Stomach (tissue), 9 donors: Measurements from ENCODE around the gene RYR1. TPM values are rescaled to one million over a fixed set of nuclear protein-coding genes. Genes with fewer than 3 reads are reported as not detected.
"Not testable (repeated sequence)": the region's sequence is repeated elsewhere in the genome, so short reads cannot be mapped to it uniquely, and the experiment has no call there.

Experiments
- DNase-seq, 2 donors: peaks; one replicate each; pipeline versions ENCODE4 v3.0.0 to v3.0.0-alpha.2; 2013 to 2019
- H3K27ac ChIP-seq, 5 donors: fragments of 200-600 bp in 4 of 5; sonication (generic) in 4 of 5; one replicate each; pipeline ENCODE4 v1.5.1; 2013 to 2019; ENCODE audit warnings: mild to moderate bottlenecking in 1 of 5, moderate library complexity in 1 of 5
- H3K27me3 ChIP-seq, 3 donors: fragments of 200-600 bp; sonication (generic); one replicate each; pipeline ENCODE4 v1.5.1; 2017 to 2019; ENCODE audit warnings: mixed run types in 1 of 3
- H3K36me3 ChIP-seq, 4 donors: fragments of 200-600 bp; sonication (generic); 1 replicate in 3 of 4; 2 replicates in 1 of 4; pipeline ENCODE4 v1.5.1; 2016 to 2019
- H3K4me1 ChIP-seq, 4 donors: fragments of 200-600 bp; sonication (generic); one replicate each; pipeline ENCODE4 v1.5.1; 2016 to 2019
- H3K4me3 ChIP-seq, 4 donors: fragments of 200-600 bp; sonication (generic) in 3 of 4; one replicate each; pipeline ENCODE4 v1.5.1; 2016 to 2019; ENCODE audit warnings: mild to moderate bottlenecking in 1 of 4
- H3K9me3 ChIP-seq, 4 donors: fragments of 200-600 bp; sonication (generic); one replicate each; pipeline ENCODE4 v1.5.1; 2016 to 2019
- EP300 ChIP-seq: sonication (generic); formaldehyde crosslinking; IDR thresholded peaks from one replicate; pipeline ENCODE4 v1.6.1; 2017; ENCODE audit warnings: antibody characterized with exemption
- POLR2A ChIP-seq, 4 donors: fragments of 450-650 bp; IDR thresholded peaks; one replicate each; pipeline ENCODE4 v1.6.1; 2016; ENCODE audit warnings: antibody characterized with exemption in 4 of 4, control low read depth in 2 of 4, mild to moderate bottlenecking in 1 of 4, moderate library complexity in 1 of 4
- POLR2AphosphoS5 ChIP-seq, 3 donors: sonication (generic); formaldehyde crosslinking; IDR thresholded peaks; one replicate each; pipeline ENCODE4 v1.6.1; 2016; ENCODE audit warnings: antibody characterized with exemption in 3 of 3
- WGBS, 5 donors: extraction: QIAGEN DNeasy Blood & Tissue Kit in 3 of 5; methylation state at CpG; one replicate each; pipeline versions ENCODE4 v1.1.5 to v1.1.7; 2013 to 2018; 5-methylcytosine and 5-hydroxymethylcytosine counted together
- intact Hi-C: fragments of 100-400 bp; cut with DNase I; formaldehyde crosslinking; loops from one replicate; pipeline ENCODE4 v1.15.1; 2023; ENCODE audit warnings: low total_unique reads
- polyA plus RNA-seq, 3 donors: library from polyadenylated mRNA; stranded (reverse); fragments of 200-250 nt; gene quantifications; one replicate each; pipeline ENCODE4 v1.2.3, GENCODE V29; 2013
- total RNA-seq, 5 donors: library from RNA; depleted of rRNA; stranded (reverse); fragments of >200 nt; gene quantifications; one replicate each; pipeline versions ENCODE4 v1.1.0 to v1.2.3, GENCODE V29; 2014 to 2016
- TF ChIP-seq, protein P1 (sequence below), 7 experiments: fragments of 450-650 bp in 4 of 7; fragments of 200-600 bp in 3 of 7; sonication (generic) in 3 of 7; IDR thresholded peaks; one replicate each; pipeline ENCODE4 v1.5.1; 2016 to 2019; ENCODE audit warnings: antibody characterized with exemption in 7 of 7, control low read depth in 2 of 7, mild to moderate bottlenecking in 1 of 7
- donor health status: healthy with polysubstance abuse.
- donor health status: Bipolar disorder and iron deficiency.
- donor health status: healthy.

The RYR1 gene
- total and polyA plus RNA-seq, 8 donors, result under 0.01 to 10.7 (median 1.2) TPM

DNA sequence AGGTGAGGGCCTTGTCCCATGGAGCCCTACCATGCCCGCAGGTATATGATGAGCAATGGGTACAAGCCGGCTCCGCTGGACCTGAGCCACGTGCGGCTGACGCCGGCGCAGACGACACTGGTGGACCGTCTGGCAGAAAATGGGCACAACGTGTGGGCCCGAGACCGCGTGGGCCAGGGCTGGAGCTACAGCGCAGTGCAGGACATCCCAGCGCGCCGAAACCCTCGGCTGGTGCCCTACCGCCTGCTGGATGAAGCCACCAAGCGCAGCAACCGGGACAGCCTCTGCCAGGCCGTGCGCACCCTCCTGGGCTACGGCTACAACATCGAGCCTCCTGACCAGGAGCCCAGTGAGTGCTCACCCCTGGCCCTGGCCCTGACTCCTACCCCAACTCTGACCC, 32.6 kb downstream of the RYR1 start:
- TF ChIP-seq POLR2A (IDR thresholded peaks at IDR 0.05) (no peak), EP300 (no peak), POLR2AphosphoS5 (IDR thresholded peaks at IDR 0.05) (no peak)
- TF ChIP-seq, protein P1, sequence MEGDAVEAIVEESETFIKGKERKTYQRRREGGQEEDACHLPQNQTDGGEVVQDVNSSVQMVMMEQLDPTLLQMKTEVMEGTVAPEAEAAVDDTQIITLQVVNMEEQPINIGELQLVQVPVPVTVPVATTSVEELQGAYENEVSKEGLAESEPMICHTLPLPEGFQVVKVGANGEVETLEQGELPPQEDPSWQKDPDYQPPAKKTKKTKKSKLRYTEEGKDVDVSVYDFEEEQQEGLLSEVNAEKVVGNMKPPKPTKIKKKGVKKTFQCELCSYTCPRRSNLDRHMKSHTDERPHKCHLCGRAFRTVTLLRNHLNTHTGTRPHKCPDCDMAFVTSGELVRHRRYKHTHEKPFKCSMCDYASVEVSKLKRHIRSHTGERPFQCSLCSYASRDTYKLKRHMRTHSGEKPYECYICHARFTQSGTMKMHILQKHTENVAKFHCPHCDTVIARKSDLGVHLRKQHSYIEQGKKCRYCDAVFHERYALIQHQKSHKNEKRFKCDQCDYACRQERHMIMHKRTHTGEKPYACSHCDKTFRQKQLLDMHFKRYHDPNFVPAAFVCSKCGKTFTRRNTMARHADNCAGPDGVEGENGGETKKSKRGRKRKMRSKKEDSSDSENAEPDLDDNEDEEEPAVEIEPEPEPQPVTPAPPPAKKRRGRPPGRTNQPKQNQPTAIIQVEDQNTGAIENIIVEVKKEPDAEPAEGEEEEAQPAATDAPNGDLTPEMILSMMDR (IDR thresholded peaks at IDR 0.05), result no peak
- WGBS, 5 donors, result 92 to 94% (median 93%) methylated on average over 25 to 26 of the region's 26 CpGs
- H3K27me3 ChIP-seq, result peaks cover 0 to 40% (median 0%) of the 10 kb centered on the region in 3 donors

DNA sequence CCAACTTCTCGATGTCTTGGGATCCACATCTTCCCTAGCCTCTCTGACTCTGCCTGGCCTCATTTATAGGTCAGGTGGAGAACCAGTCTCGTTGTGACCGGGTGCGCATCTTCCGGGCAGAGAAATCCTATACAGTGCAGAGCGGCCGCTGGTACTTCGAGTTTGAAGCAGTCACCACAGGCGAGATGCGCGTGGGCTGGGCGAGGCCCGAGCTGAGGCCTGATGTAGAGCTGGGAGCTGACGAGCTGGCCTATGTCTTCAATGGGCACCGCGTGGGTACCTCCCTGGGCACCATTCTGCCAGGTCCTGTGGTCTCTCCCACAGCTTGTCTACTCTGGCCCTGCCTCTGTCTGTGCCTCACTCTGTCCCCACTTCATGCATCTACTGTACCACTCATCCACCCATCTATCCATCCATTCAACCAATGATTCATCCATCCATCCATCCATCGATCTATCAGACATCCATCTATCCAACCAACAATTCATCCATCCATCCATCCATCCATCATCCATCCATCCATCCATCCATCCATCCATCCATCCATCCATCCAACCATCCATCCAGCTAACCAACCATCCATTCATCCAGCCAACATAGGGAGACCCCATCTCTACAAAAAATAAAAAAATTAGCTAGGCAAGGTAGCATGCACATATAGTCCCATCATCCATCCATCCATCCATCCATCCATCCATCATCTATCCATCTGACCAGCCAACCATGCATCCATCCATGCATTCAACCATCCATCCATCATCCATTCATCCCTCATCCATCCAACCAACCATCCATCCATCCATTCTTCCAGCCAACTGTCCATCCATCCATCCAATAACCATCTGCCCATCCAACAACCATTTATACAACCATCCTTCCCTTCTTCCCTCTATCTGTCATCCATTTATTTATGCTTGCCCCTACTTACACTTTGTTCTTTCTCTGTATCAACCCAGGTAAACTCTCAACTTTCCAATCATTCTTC, 34.3 kb downstream of the RYR1 start:
- Histone ChIP-seq H3K4me3 (no peak overlapping the region), H3K27me3 (peaks cover 0 to 44% (median 0%) of the 10 kb centered on the region in 3 donors), H3K4me1 (no peaks in the 10 kb centered on the region), H3K9me3 (peaks cover 0 to 5% (median 0%) of the 10 kb centered on the region in 4 donors), H3K27ac (no peak overlapping the region), H3K36me3 (no peaks in the 10 kb centered on the region)
- TF ChIP-seq EP300 (no peak), POLR2A (IDR thresholded peaks at IDR 0.05) (no peak), POLR2AphosphoS5 (IDR thresholded peaks at IDR 0.05) (no peak)
- TF ChIP-seq, protein P1 (IDR thresholded peaks at IDR 0.05), result no peak
- WGBS, 5 donors, result 88 to 93% (median 93%) methylated on average over 17 of the region's 17 CpGs
- no peak for DNase-seq
- intact Hi-C loops, result no loop called here

More for the DNA sequence above, 32.6 kb downstream of the RYR1 start:
- intact Hi-C loops, result no loop called here
- Histone ChIP-seq H3K27ac (no peak overlapping the region), H3K36me3 (no peaks in the 10 kb centered on the region), H3K4me3 (no peak overlapping the region), H3K4me1 (no peaks in the 10 kb centered on the region), H3K9me3 (peaks cover 0 to 5% (median 0%) of the 10 kb centered on the region in 4 donors)
- no peak for DNase-seq

DNA sequence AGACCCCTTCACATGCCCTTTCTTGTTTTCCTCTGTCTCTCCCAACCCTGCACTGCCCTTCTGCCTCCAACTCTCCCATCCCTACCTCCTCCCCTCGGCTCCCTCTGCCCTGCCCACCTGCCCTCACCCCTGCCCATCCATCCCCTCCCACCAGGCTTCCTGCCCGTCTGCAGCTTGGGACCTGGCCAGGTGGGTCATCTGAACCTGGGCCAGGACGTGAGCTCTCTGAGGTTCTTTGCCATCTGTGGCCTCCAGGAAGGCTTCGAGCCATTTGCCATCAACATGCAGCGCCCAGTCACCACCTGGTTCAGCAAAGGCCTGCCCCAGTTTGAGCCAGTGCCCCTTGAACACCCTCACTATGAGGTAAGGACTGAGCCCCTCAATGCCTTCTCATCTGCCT, 35.7 kb downstream of the RYR1 start:
- Histone ChIP-seq H3K27ac (no peak overlapping the region), H3K4me1 (no peaks in the 10 kb centered on the region), H3K4me3 (no peak overlapping the region), H3K9me3 (peaks cover 0 to 5% (median 0%) of the 10 kb centered on the region in 4 donors), H3K27me3 (peaks cover 0 to 45% (median 0%) of the 10 kb centered on the region in 3 donors), H3K36me3 (peaks cover 0 to 3% (median 0%) of the 10 kb centered on the region in 4 donors)
- intact Hi-C loops, result no loop called here
- WGBS, 5 donors, result 51 to 66% (median 58%) methylated on average over 5 of the region's 5 CpGs
- TF ChIP-seq POLR2AphosphoS5 (IDR thresholded peaks at IDR 0.05) (no peak), EP300 (no peak), POLR2A (IDR thresholded peaks at IDR 0.05) (no peak)
- TF ChIP-seq, protein P1 (IDR thresholded peaks at IDR 0.05), result no peak
- DNase-seq, result no peak

DNA sequence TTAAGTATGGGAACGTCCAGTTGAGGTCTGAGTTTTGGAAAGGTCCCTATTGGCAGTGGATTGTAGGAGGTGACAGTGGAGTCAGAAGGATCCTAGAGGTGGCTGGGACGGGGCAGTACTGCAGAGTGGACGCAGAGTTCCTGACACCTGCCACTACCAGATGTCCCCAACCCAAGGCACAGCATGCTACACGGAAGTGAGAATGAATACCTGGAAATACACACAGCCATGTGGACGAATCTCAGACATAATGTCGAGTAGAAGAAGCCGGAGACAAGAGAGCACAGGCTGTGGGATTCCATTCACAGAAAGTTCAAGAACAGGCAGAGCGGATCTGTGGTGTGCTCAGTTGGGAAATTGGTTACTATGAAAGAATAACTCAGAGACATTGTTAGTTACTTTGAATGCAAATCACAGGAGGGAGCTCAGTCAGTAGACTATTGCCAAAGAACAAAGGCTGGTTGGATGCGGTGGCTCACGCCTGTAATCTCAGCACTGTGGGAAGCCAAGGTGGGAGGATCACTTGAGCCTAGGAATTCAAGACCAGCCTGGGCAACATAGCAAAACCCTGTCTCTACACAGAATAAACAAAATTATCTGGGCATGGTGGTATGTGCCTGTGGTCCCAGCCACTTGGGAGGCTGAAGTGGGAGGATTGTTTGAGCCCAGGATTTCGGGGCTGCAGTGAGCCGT, 37.4 kb downstream of the RYR1 start:
- peaks cover 0 to 3% (median 0%) of the 10 kb centered on the region in 4 donors for H3K36me3 ChIP-seq
- intact Hi-C loops, result no loop called here
- TF ChIP-seq, protein P1 (IDR thresholded peaks at IDR 0.05), result no peak
- no peak for TF ChIP-seq POLR2A (IDR thresholded peaks at IDR 0.05)
- TF ChIP-seq EP300, result no peak
- no peak for TF ChIP-seq POLR2AphosphoS5 (IDR thresholded peaks at IDR 0.05)
- 71 to 79% (median 75%) methylated on average over 12 of the region's 12 CpGs for WGBS, 5 donors
- H3K4me3 ChIP-seq, result no peak overlapping the region
- H3K4me1 ChIP-seq, result no peaks in the 10 kb centered on the region
- H3K27ac ChIP-seq, result no peak overlapping the region
- H3K27me3 ChIP-seq, result peaks cover 0 to 50% (median 5%) of the 10 kb centered on the region in 3 donors
- no peak for DNase-seq
- H3K9me3 ChIP-seq, result peaks cover 0 to 3% (median 0%) of the 10 kb centered on the region in 4 donors

DNA sequence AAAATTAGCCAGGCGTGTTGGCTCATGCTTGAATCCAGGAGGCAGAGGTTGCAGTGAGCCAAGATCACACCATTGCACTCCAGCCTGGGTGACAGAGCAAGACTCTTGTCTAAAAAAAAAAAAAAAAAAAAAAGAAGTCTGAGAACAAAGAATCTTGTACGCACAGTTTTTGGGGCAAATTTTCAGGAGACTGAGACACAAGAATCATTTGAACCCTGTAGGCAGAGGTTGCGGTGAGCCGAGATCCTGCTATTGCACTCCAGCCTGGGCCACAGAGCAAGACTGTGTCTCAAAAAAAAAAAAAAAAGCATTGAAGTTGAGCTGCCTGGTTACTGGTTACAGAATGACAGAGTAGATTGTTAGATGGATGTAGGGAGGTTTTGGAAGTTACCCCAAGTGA, 39.2 kb downstream of the RYR1 start:
- WGBS, 5 donors, result 77 to 87% (median 86%) methylated on average over 4 of the region's 4 CpGs
- intact Hi-C loops, H3K36me3 ChIP-seq, DNase-seq, H3K27ac ChIP-seq, H3K4me1 ChIP-seq, H3K9me3 ChIP-seq, H3K4me3 ChIP-seq: not testable (repeated sequence)
- H3K27me3 ChIP-seq, result peaks cover 0 to 68% (median 5%) of the 10 kb centered on the region in 3 donors
